Lower leg skin (tissue), 4 donors: ENCODE measurements around the gene PFDN6. TPM values are rescaled to one million over a fixed set of nuclear protein-coding genes. Genes with fewer than 3 reads are reported as not detected.
"Not testable (repeated sequence)": the region's sequence is repeated elsewhere in the genome, so short reads cannot be mapped to it uniquely, and the experiment has no call there.

Source experiments
- DNase-seq, 2 donors: peaks; one replicate each; pipeline ENCODE4 v3.0.0-alpha.2; 2019; ENCODE audit warnings: low spot score in 2 of 2
- H3K4me3 ChIP-seq: fragments of 200-600 bp; sonication (generic); 2 replicates; pipeline ENCODE4 v1.5.1; 2017; ENCODE audit warnings: mild to moderate bottlenecking, low read depth; ENCODE audit not compliant: poor library complexity, severe bottlenecking
- CTCF ChIP-seq, 3 donors: fragments of 450-650 bp; IDR thresholded peaks; one replicate each; pipeline ENCODE4 v1.5.1; 2016; ENCODE audit warnings: antibody characterized with exemption in 3 of 3, mild to moderate bottlenecking in 3 of 3, moderate library complexity in 2 of 3
- POLR2A ChIP-seq, 2 donors: fragments of 450-650 bp; IDR thresholded peaks; one replicate each; pipeline ENCODE4 v1.6.1; 2016 to 2017; ENCODE audit warnings: antibody characterized with exemption in 2 of 2, mild to moderate bottlenecking in 1 of 2, moderate library complexity in 1 of 2
- WGBS, 2 donors: methylation state at CpG; one replicate each; pipeline ENCODE4 v1.1.5; 2018; 5-methylcytosine and 5-hydroxymethylcytosine counted together
- intact Hi-C: fragments of 100-400 bp; cut with DNase I; formaldehyde crosslinking; loops from one replicate; pipeline ENCODE4 v1.15.0; 2023; ENCODE audit warnings: low total_unique reads
- total RNA-seq, 4 donors: library from RNA; depleted of rRNA; stranded (reverse); fragments of >200 nt; gene quantifications; one replicate each; pipeline ENCODE4 v1.1.0, GENCODE V29; 2016

The PFDN6 gene
- total RNA-seq, 4 donors from 2014 or later: 22.6 to 36.3 (median 35.3) TPM

- no peak for DNase-seq
- 86 to 91% methylated on average over 4 of the region's 4 CpGs for WGBS, 2 donors
- H3K4me3 ChIP-seq: no peak overlapping the region
- TF ChIP-seq CTCF (IDR thresholded peaks at IDR 0.05) (no peak), POLR2A (IDR thresholded peaks at IDR 0.05) (no peak)
- intact Hi-C loops: no loop called here
Measured at GRCh38 chr6:33254591-33254990, 34.8 kb upstream of the PFDN6 start.

GRCh38 chr6:33259032-33259431 lies 30.4 kb upstream of the PFDN6 start:
- DNase-seq: no peak
- no peak overlapping the region for H3K4me3 ChIP-seq
- TF ChIP-seq POLR2A (IDR thresholded peaks at IDR 0.05) (no peak), CTCF (IDR thresholded peaks at IDR 0.05) (no peak)
- WGBS, 2 donors: 89 to 97% methylated on average over 5 of the region's 5 CpGs
- intact Hi-C loops: no loop called here

GRCh38 chr6:33262490-33262889 lies 26.9 kb upstream of the PFDN6 start:
- intact Hi-C loops, H3K4me3 ChIP-seq, DNase-seq: not testable (repeated sequence)
- 95 to 96% methylated on average over 3 of the region's 3 CpGs for WGBS, 2 donors

GRCh38 chr6:33264015-33264414 lies 25.4 kb upstream of the PFDN6 start:
- TF ChIP-seq CTCF (IDR thresholded peaks at IDR 0.05) (no peak), POLR2A (IDR thresholded peaks at IDR 0.05) (no peak)
- no peak for DNase-seq
- 92 to 93% methylated on average over 7 of the region's 7 CpGs for WGBS, 2 donors
- intact Hi-C loops: no loop called here
- H3K4me3 ChIP-seq: no peak overlapping the region

GRCh38 chr6:33271117-33271467 lies 18.3 kb upstream of the PFDN6 start:
- WGBS, 2 donors: 0 to 1% methylated on average over 7 of the region's 7 CpGs
- DNase-seq: no peak

GRCh38 chr6:33271468-33272274 lies 17.7 kb upstream of the PFDN6 start, which contains the start of the genes RPS18 and VPS52:
Gene RPS18, plus strand, starts transcription at chr6:33272075. Its CDS starts 45 bp downstream, at chr6:33272120.
Gene VPS52, minus strand, starts transcription at chr6:33271876. Its CDS starts 201 bp downstream, at chr6:33271675.
- intact Hi-C loops: no loop called here

More at GRCh38 chr6:33271117-33271467, 18.3 kb upstream of the PFDN6 start:
- TF ChIP-seq POLR2A (IDR thresholded peaks at IDR 0.05) (no peak), CTCF (IDR thresholded peaks at IDR 0.05) (no peak)
- intact Hi-C loops: no loop called here
- H3K4me3 ChIP-seq: peak overlapping the region; percentile 68

More at GRCh38 chr6:33271468-33272274, 17.7 kb upstream of the PFDN6 start, which contains the start of the genes RPS18 and VPS52:
- 0% methylated on average over 48 of the region's 48 CpGs for WGBS, 2 donors
- DNase-seq: peak; percentile 97 to 98
- H3K4me3 ChIP-seq: peak within 1 kb of the TSS; percentile 89
- peak in 1 of 2 donors; percentile 76 for TF ChIP-seq POLR2A (IDR thresholded peaks at IDR 0.05)
- no peak for TF ChIP-seq CTCF (IDR thresholded peaks at IDR 0.05)
